Liver (tissue), 9 donors: ENCODE data around the gene NLGN1. TPM values are rescaled to one million over a fixed set of nuclear protein-coding genes. Genes with fewer than 3 reads are reported as not detected.

Source experiments
- DNase-seq: peaks from one replicate; pipeline ENCODE4 v3.0.0-alpha.2; 2017; ENCODE audit warnings: low spot score
- H3K27ac ChIP-seq, 2 donors: one replicate each; pipeline ENCODE4 v1.7.0; 2013; ENCODE audit warnings: inconsistent platforms in 2 of 2, low read length in 2 of 2, control low read depth in 1 of 2, low read depth in 1 of 2, mild to moderate bottlenecking in 1 of 2
- H3K27me3 ChIP-seq, 4 donors: one replicate each; pipeline versions ENCODE4 v1.6.1 to v1.7.0; 2013; ENCODE audit warnings: low read length in 3 of 4, inconsistent platforms in 1 of 4, mild to moderate bottlenecking in 1 of 4, moderate library complexity in 1 of 4; ENCODE audit not compliant: control insufficient read depth in 4 of 4, insufficient read depth in 4 of 4
- H3K36me3 ChIP-seq, 4 donors: one replicate each; pipeline versions ENCODE4 v1.6.1 to v1.7.0; 2013; ENCODE audit warnings: low read length in 3 of 4, mild to moderate bottlenecking in 3 of 4, low read depth in 1 of 4, moderate library complexity in 1 of 4; ENCODE audit not compliant: control insufficient read depth in 4 of 4, insufficient read depth in 3 of 4
- H3K4me1 ChIP-seq, 4 donors: one replicate each; pipeline versions ENCODE4 v1.6.1 to v1.7.0; 2013; ENCODE audit warnings: low read length in 3 of 4, mild to moderate bottlenecking in 3 of 4, moderate library complexity in 1 of 4; ENCODE audit not compliant: control insufficient read depth in 4 of 4, insufficient read depth in 4 of 4
- H3K4me3 ChIP-seq, 3 donors: one replicate each; pipeline versions ENCODE4 v1.6.1 to v1.7.0; 2013; ENCODE audit warnings: low read length in 3 of 3, control low read depth in 1 of 3, low read depth in 1 of 3, mild to moderate bottlenecking in 1 of 3
- H3K9ac ChIP-seq, 2 donors: one replicate each; pipeline ENCODE4 v1.7.0; 2013; ENCODE audit warnings: low read length in 2 of 2, mild to moderate bottlenecking in 2 of 2, moderate library complexity in 2 of 2, control low read depth in 1 of 2, low read depth in 1 of 2
- H3K9me3 ChIP-seq, 4 donors: one replicate each; pipeline versions ENCODE4 v1.6.1 to v1.7.0; 2013; ENCODE audit warnings: low read length in 3 of 4; ENCODE audit not compliant: control insufficient read depth in 4 of 4
- ATF3 ChIP-seq: IDR thresholded peaks from 2 replicates; pipeline ENCODE4 v1.6.1; 2016; ENCODE audit warnings: antibody characterized with exemption
- EGR1 ChIP-seq, 2 donors: IDR thresholded peaks; 2 replicates each; pipeline ENCODE4 v1.6.1; 2016 to 2018; ENCODE audit warnings: antibody characterized with exemption in 2 of 2, low read depth in 2 of 2
- FOXA1 ChIP-seq: IDR thresholded peaks from 2 replicates; pipeline ENCODE4 v1.6.1; 2016; ENCODE audit warnings: antibody characterized with exemption
- FOXA2 ChIP-seq: IDR thresholded peaks from 2 replicates; pipeline ENCODE4 v1.6.1; 2016; ENCODE audit warnings: antibody characterized with exemption
- GABPA ChIP-seq, 2 donors: IDR thresholded peaks in 1 of 2; conservative IDR thresholded peaks in 1 of 2; 2 replicates each; pipeline ENCODE4 v1.6.1; 2016; ENCODE audit warnings: antibody characterized with exemption in 2 of 2, mild to moderate bottlenecking in 1 of 2, moderate library complexity in 1 of 2
- HNF4A ChIP-seq, 2 donors: conservative IDR thresholded peaks; 2 replicates each; pipeline ENCODE4 v1.6.1; 2016; ENCODE audit warnings: antibody characterized with exemption in 2 of 2, mild to moderate bottlenecking in 2 of 2
- HNF4G ChIP-seq: IDR thresholded peaks from 2 replicates; pipeline ENCODE4 v1.6.1; 2016; ENCODE audit warnings: antibody characterized with exemption
- JUND ChIP-seq, 2 donors: IDR thresholded peaks; 2 replicates each; pipeline ENCODE4 v1.6.1; 2016; ENCODE audit warnings: antibody characterized with exemption in 2 of 2
- NR2F2 ChIP-seq: IDR thresholded peaks from 2 replicates; pipeline ENCODE4 v1.6.1; 2016; ENCODE audit warnings: antibody characterized with exemption
- RAD21 ChIP-seq, 2 donors: IDR thresholded peaks; 2 replicates each; pipeline ENCODE4 v1.6.1; 2016; ENCODE audit warnings: antibody characterized with exemption in 2 of 2, mild to moderate bottlenecking in 2 of 2
- REST ChIP-seq: IDR thresholded peaks from 2 replicates; pipeline ENCODE4 v1.6.1; 2016; ENCODE audit warnings: antibody characterized with exemption, mild to moderate bottlenecking
- RXRA ChIP-seq, 2 donors: IDR thresholded peaks; 2 replicates each; pipeline ENCODE4 v1.6.1; 2017 to 2018; ENCODE audit warnings: antibody characterized with exemption in 2 of 2, mild to moderate bottlenecking in 1 of 2
- SP1 ChIP-seq: IDR thresholded peaks from 2 replicates; pipeline ENCODE4 v1.6.1; 2018; ENCODE audit warnings: antibody characterized with exemption, mild to moderate bottlenecking
- TAF1 ChIP-seq: conservative IDR thresholded peaks from 2 replicates; pipeline ENCODE4 v1.6.1; 2016; ENCODE audit warnings: antibody characterized with exemption, mild to moderate bottlenecking
- YY1 ChIP-seq: IDR thresholded peaks from 2 replicates; pipeline ENCODE4 v1.6.1; 2016; ENCODE audit warnings: antibody characterized with exemption, mild to moderate bottlenecking
- WGBS: extraction: QIAGEN DNeasy Blood & Tissue Kit; methylation state at CpG from one replicate; pipeline ENCODE4 v1.1.7; 2013; 5-methylcytosine and 5-hydroxymethylcytosine counted together
- polyA plus RNA-seq, 2 donors: library from polyadenylated mRNA; stranded (reverse) in 1 of 2; unstranded in 1 of 2; fragments of 200-250 nt in 1 of 2; fragments of >200 nt in 1 of 2; fragmentation: Nextera tagmentation in 1 of 2; extraction: Ambion mirVana in 1 of 2; gene quantifications; one replicate each; pipeline versions ENCODE4 v1.2.1 to v1.2.3, GENCODE V29; 2013 to 2015
- total RNA-seq, 2 donors: library from RNA; depleted of rRNA; stranded (reverse); fragments of >200 nt; gene quantifications; one replicate each; pipeline ENCODE4 v1.2.3, GENCODE V29; 2014
- TF ChIP-seq, protein P1 (sequence below): fragments of 150-350 bp; IDR thresholded peaks from 2 replicates; pipeline ENCODE4 v1.5.1; 2017; ENCODE audit warnings: improper control_type of control experiment, low read depth, low read length; ENCODE audit not compliant: missing input control
- TF ChIP-seq, protein P2 (sequence below): IDR thresholded peaks from 2 replicates; pipeline ENCODE4 v1.6.1; 2016; ENCODE audit warnings: antibody characterized with exemption
- TF ChIP-seq, protein P3 (sequence below): IDR thresholded peaks from 2 replicates; pipeline ENCODE4 v1.6.1; 2016; ENCODE audit warnings: antibody characterized with exemption
- donor health status: healthy.
- donor health status: healthy.
- donor health status: healthy.
- donor health status: healthy.
- donor health status: healthy.

The NLGN1 gene
- total and polyA plus RNA-seq, 4 donors, result 0.02 to 0.67 (median 0.37) TPM; not detected in 1

GRCh38 chr3:173681188-173681678 is 283.7 kb downstream of the NLGN1 start:
- no peak for TF ChIP-seq GABPA (IDR thresholded peaks at IDR 0.05 in 1 of 2, conservative IDR thresholded peaks at IDR 0.05 in 1 of 2)
- TF ChIP-seq RAD21 (IDR thresholded peaks at IDR 0.05), result no peak
- no peak for TF ChIP-seq HNF4A (conservative IDR thresholded peaks at IDR 0.05)
- TF ChIP-seq REST, result no peak
- no peak for TF ChIP-seq EGR1 (IDR thresholded peaks at IDR 0.05; ENCODE audit: low read depth in 2 of 2)
- no peak for TF ChIP-seq ATF3
- TF ChIP-seq RXRA (IDR thresholded peaks at IDR 0.05), result no peak
- TF ChIP-seq, protein P1, sequence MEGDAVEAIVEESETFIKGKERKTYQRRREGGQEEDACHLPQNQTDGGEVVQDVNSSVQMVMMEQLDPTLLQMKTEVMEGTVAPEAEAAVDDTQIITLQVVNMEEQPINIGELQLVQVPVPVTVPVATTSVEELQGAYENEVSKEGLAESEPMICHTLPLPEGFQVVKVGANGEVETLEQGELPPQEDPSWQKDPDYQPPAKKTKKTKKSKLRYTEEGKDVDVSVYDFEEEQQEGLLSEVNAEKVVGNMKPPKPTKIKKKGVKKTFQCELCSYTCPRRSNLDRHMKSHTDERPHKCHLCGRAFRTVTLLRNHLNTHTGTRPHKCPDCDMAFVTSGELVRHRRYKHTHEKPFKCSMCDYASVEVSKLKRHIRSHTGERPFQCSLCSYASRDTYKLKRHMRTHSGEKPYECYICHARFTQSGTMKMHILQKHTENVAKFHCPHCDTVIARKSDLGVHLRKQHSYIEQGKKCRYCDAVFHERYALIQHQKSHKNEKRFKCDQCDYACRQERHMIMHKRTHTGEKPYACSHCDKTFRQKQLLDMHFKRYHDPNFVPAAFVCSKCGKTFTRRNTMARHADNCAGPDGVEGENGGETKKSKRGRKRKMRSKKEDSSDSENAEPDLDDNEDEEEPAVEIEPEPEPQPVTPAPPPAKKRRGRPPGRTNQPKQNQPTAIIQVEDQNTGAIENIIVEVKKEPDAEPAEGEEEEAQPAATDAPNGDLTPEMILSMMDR, result no peak
- TF ChIP-seq TAF1, result no peak
- no peak for TF ChIP-seq HNF4G
- no peak for TF ChIP-seq SP1
- TF ChIP-seq, protein P2, sequence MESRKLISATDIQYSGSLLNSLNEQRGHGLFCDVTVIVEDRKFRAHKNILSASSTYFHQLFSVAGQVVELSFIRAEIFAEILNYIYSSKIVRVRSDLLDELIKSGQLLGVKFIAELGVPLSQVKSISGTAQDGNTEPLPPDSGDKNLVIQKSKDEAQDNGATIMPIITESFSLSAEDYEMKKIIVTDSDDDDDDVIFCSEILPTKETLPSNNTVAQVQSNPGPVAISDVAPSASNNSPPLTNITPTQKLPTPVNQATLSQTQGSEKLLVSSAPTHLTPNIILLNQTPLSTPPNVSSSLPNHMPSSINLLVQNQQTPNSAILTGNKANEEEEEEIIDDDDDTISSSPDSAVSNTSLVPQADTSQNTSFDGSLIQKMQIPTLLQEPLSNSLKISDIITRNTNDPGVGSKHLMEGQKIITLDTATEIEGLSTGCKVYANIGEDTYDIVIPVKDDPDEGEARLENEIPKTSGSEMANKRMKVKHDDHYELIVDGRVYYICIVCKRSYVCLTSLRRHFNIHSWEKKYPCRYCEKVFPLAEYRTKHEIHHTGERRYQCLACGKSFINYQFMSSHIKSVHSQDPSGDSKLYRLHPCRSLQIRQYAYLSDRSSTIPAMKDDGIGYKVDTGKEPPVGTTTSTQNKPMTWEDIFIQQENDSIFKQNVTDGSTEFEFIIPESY, result no peak
- TF ChIP-seq NR2F2, result no peak
- no peak for TF ChIP-seq YY1
- no peak overlapping the region for H3K4me3 ChIP-seq
- no peaks in the 10 kb centered on the region for H3K9me3 ChIP-seq
- DNase-seq, result no peak
- WGBS, result 93% methylated on average over 1 of the region's 1 CpG
- no peaks in the 10 kb centered on the region for H3K27me3 ChIP-seq
- no peak overlapping the region for H3K9ac ChIP-seq
- no peak overlapping the region for H3K27ac ChIP-seq
- no peaks in the 10 kb centered on the region for H3K36me3 ChIP-seq
- no peaks in the 10 kb centered on the region for H3K4me1 ChIP-seq

- Histone ChIP-seq H3K4me1 (no peaks in the 10 kb centered on the region), H3K9me3 (no peaks in the 10 kb centered on the region), H3K27ac (no peak overlapping the region), H3K4me3 (no peak overlapping the region), H3K36me3 (no peaks in the 10 kb centered on the region), H3K27me3 (no peaks in the 10 kb centered on the region), H3K9ac (no peak overlapping the region)
- TF ChIP-seq FOXA2 (no peak), HNF4A (conservative IDR thresholded peaks at IDR 0.05) (no peak), GABPA (IDR thresholded peaks at IDR 0.05 in 1 of 2, conservative IDR thresholded peaks at IDR 0.05 in 1 of 2) (no peak), SP1 (no peak), YY1 (no peak), REST (no peak), HNF4G (no peak), EGR1 (IDR thresholded peaks at IDR 0.05; ENCODE audit: low read depth in 2 of 2) (no peak), FOXA1 (no peak), RAD21 (IDR thresholded peaks at IDR 0.05) (no peak), NR2F2 (no peak), ATF3 (no peak), JUND (IDR thresholded peaks at IDR 0.05) (no peak), TAF1 (no peak), RXRA (IDR thresholded peaks at IDR 0.05) (no peak)
- TF ChIP-seq, protein P3, sequence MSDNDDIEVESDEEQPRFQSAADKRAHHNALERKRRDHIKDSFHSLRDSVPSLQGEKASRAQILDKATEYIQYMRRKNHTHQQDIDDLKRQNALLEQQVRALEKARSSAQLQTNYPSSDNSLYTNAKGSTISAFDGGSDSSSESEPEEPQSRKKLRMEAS, result no peak
- 60% methylated on average over 2 of the region's 2 CpGs for WGBS
- DNase-seq, result no peak
Observed at GRCh38 chr3:173685456-173685855, 287.9 kb downstream of the NLGN1 start.
